Ishikawa (cell line): ENCODE measurements around the gene PRPSAP2.
"Not testable (repeated sequence)": the region's sequence is repeated elsewhere in the genome, so short reads cannot be mapped to it uniquely, and the experiment has no call there.

Experiments
- CEBPB ChIP-seq: IDR thresholded peaks from 2 replicates; pipeline ENCODE4 v1.6.1; 2012
- EGR1 ChIP-seq: IDR thresholded peaks from 2 replicates; pipeline ENCODE4 v1.6.1; 2012
- EP300 ChIP-seq: IDR thresholded peaks from 2 replicates; pipeline ENCODE4 v1.6.1; 2012; ENCODE audit warnings: borderline replicate concordance
- FOXM1 ChIP-seq: IDR thresholded peaks from 2 replicates; pipeline ENCODE4 v1.6.1; 2012; ENCODE audit warnings: low read depth, borderline replicate concordance
- REST ChIP-seq: IDR thresholded peaks from 2 replicates; pipeline ENCODE4 v1.6.1; 2012; ENCODE audit warnings: low read depth, mild to moderate bottlenecking
- TEAD4 ChIP-seq: IDR thresholded peaks from 2 replicates; pipeline ENCODE4 v1.6.1; 2012
- USF1 ChIP-seq: IDR thresholded peaks from 2 replicates; pipeline ENCODE4 v1.6.1; 2012

DNA sequence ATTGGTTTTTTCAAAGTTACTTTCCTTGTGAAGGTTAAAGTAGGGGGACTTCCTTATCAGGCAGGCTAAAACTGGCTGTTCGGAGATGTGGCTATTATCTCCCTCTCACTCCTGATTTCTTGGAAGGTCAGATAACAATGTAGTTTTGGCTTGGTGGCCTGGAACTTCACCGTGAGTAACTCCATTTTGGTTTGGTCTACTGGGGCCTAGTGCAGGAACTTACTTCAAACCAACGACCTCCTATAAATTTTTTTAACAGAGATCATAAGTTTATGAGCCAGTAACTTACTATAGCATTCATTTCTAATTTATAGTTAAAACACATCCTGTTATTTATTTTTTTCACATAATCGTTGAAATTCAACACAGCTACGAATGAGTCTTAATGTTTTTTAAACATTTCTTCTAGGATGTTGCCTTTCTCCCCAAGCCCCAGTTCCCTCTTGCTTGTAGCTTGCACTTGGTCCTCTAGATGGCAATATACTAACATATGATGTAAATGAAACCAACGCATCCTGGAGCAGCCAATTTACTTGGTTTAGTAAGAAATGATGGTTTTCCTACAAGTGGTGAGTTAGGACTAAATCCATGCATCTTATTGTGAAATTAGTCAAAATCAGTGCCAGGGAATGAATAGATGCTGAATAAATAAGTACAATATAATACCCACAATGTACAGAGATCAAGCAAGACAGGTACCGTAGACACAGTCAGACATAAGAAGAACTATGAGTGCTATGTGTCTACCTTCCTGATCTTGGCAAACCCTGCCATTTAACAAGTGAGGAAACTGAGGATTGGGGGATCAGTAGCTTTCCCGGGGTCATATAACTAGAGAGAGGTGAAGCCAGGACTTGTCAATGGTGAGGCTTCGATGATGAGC lies 41.2 kb upstream of the PRPSAP2 start:
- not testable (repeated sequence) for TF ChIP-seq TEAD4, FOXM1, EP300, REST, EGR1, CEBPB, USF1
